Measurements from ENCODE around the gene BLVRB.
A peak's percentile ranks its signal among the peaks of the same experiment; 100 is the strongest.
"Not testable (repeated sequence)": the region's sequence is repeated elsewhere in the genome, so short reads cannot be mapped to it uniquely, and the experiment has no call there.

The BLVRB gene

GRCh38 chr19:40421993-40422747, 43.4 kb downstream of the BLVRB start:
- DNase-seq, result no peak

DNA sequence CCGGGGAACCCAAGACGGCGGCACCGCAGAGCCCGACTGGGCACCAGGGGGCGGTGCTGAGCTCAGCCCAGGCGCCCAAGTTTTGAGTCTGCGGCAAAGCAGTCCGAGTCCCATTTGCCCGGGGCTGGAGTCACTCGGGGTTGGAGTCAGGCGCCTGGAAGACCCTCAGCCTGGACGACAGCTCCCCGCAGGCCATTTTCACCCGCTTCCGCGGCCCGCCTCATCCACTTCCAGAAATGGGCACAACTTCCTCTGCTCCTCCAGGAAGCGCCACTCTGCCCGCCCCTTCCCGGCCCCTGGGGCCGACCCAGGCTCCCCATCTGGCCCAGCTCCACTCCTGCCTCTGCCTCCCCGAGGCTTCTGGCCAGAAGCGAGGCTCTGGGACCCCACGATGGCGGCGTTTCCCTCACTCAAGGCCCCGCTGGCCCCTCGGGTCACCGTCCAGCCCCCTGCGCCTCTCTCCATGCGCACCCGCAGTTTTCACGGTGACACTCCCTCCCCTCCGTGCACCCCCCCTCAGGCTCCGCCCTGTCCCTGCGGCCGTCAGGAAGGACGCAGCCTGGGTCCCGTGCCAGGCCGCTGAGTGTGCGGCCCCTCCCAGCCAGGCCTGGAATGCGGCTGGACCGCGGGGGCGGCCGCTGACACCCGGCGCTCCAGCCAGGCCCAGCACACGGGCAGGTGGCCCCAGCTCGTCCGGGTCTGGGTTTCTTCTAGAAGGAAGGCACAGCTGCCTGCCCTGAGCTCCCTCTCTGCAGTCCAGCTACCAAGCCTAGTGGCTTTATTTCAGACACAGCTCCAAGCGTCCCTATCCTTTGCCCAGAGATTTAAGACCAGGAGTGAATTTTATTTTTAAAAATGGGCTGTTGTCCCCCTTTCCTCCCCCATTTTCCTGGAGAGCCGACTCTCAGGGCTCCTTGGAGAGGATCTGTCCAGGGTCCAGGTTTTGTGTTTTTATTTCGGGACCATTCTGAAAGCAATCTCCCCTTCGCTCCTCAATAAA, 44.5 kb downstream of the BLVRB start:
- DNase-seq, result peak; percentile 67

DNA sequence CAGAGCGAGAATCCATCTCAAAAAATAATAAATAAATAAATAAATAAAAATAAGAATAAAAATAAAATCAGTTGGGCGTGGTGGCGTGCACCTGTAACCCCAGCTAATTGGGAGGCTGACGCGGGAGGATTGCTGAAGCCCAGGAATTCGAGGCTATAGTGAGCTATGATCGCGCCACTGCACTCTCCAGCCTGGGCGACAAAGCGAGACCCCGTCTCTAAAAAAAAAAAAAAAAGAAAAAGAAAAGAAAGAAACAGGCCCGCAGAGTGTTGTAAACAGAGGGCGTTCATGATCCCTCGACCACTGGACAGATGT, 45.1 kb downstream of the BLVRB start:
- DNase-seq, result no peak

DNA sequence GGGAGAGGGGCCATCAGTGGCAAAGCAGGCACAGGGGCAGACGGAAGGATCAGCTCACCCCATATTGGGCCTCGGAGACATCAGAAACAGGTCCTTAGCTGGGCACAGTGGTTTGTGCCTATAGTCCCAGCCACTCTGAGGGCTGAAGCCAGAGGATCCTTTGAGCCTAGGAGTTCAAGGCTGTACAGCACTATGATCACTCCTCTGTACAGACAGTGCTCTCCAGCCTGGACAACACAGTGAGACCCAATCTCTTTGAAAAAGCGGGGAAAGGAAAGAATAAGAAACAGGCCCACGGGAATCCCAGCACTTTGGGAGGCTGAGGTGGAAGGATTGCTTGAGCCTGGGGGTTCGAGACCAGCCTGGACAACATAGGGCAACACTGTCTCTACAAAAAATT, 45.8 kb downstream of the BLVRB start:
- DNase-seq, result no peak

- DNase-seq, result no peak
Measured at GRCh38 chr19:40419066-40419612, 46.4 kb downstream of the BLVRB start.

DNA sequence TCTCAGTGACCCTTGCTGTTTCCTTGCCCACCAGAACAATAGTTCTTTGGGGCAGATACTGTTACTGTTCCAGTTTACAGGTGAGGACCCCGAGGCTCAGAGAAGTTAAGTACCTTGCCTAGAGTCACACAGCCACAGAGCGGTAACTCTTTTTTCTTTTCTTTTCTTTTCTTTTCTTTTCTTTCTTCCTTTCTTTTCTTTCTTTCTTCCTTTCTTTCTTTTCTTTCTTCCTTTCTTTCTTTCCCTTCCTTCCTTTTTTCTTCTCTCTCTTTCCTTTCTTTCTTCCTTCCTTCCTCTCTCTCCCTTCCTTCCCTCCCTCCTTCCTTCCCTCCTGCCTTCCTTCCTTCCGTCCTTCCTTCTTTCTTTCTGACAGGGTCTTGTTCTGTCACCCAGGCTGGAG, 47.5 kb downstream of the BLVRB start:
- DNase-seq, result no peak

- DNase-seq, result no peak
Measured at GRCh38 chr19:40417643-40417981, 47.9 kb downstream of the BLVRB start.

- no peak for DNase-seq
Measured at GRCh38 chr19:40416918-40417642, 48.5 kb downstream of the BLVRB start.

- DNase-seq, result no peak
Measured at GRCh38 chr19:40415768-40416167, 49.8 kb downstream of the BLVRB start.

GRCh38 chr19:40414542-40415535, 50.7 kb downstream of the BLVRB start:
- DNase-seq, result no peak

GRCh38 chr19:40413291-40413845, 52.2 kb downstream of the BLVRB start, which contains the start of gene PRX:
TSS of gene PRX (minus strand) at chr19:40413378. CDS start at chr19:40407932, 5,446 bp downstream.
- DNase-seq, result no peak

- no peak for DNase-seq
Measured at GRCh38 chr19:40412866-40413265, 52.7 kb downstream of the BLVRB start.

DNA sequence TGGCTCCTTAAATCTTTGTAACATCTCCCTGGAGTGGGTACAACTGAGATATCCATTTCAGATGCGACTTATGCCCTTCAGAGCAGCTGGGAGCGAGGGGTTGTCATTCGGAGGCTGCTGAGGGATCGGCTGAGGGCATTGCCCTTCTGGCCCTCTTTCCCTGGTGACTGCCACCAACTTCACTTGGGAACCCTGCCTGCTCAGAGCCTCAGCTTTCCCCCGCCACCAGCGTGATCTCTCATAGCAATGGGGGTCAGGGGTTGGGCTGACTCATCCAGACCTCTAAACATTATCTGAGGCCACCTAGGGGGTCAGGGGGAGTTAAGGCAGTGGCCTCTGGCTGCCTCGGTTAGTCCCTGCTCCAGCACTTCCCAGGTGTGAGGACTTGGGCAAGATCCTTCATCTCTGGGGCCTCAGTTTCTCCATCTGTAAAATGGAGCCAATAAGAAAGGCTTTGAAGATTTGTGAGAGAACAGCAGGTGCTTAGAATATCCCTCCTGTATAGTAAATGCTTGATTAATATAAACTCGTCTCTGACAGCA, 53.5 kb downstream of the BLVRB start:
- DNase-seq, result no peak

- DNase-seq, result no peak
Measured at GRCh38 chr19:40411125-40411842, 54.3 kb downstream of the BLVRB start.

DNA sequence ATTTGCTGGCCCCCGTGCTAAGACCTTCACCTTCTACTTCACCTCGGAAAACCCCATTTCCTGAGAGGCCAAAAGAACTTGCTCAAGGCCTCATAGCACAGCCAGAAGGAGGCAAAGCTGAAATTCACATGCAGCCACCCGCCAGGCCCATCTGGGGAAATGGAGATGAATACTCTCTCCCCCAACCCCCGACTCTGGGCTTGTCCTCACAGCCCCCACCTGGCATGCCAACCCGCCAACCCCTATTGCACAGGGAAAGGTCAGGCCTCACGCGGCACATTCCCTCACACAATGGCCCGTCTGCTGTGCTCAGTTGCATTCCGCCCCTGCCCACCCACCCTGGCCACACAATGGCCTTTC, 55.5 kb downstream of the BLVRB start:
- no peak for DNase-seq

DNA sequence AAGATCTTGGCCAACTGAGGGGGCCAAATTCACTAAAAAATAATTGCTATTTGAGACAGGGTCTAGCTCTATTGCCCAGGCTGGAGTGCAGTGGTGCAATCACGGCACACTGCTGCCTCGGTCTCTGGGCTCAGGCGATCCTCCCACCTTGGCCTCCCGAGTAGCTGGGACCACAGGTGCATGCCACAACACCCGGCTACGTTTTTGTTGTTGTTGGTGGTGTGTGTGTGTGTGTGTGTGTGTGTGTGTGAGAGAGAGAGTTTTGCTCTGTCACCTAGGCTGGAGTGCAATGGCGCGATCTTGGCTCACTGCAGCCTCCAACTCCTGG, 57.0 kb downstream of the BLVRB start:
- not testable (repeated sequence) for DNase-seq

DNA sequence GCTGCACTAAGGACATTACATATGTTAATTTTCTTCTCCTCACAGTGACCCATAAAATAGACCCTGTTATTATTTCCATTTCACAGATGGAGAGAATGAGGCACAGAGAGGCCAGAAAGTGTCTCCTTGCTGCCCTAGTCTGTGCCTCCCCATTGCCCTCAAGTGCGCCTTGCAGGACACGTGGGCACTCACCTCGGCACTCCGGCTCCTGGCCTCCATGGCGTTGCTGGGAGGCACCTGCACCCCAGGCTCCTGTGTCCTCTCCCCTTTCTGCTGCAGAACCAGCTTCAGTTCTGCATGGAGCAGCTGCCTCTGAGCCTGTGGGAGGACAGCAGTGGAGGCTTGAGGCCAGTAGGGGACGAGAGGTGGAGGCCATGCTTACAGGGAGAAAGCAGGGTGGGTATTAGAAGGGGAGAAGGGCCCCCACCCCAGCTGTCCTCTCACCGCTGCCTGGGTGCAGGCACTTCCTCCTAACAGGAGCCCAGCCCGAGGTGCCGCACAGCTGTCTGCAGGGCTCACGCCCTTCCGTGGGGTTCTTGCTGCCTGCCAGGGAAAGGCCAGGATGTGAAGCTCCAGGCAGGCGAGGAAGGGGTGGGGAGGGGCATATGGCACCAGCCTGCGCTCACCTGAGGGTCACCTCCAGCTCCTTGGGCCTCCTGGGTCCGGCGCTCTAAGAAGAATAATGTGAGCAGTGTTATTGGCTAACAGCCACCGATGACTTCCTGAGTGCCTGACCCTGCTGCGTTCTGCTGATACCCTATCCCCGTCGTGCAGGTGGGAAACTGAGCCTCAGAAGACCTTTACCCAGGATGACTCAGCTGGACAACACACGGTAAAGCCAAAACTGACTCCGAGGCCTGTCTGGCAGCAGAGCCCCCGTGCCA, 57.6 kb downstream of the BLVRB start:
- DNase-seq, result no peak

DNA sequence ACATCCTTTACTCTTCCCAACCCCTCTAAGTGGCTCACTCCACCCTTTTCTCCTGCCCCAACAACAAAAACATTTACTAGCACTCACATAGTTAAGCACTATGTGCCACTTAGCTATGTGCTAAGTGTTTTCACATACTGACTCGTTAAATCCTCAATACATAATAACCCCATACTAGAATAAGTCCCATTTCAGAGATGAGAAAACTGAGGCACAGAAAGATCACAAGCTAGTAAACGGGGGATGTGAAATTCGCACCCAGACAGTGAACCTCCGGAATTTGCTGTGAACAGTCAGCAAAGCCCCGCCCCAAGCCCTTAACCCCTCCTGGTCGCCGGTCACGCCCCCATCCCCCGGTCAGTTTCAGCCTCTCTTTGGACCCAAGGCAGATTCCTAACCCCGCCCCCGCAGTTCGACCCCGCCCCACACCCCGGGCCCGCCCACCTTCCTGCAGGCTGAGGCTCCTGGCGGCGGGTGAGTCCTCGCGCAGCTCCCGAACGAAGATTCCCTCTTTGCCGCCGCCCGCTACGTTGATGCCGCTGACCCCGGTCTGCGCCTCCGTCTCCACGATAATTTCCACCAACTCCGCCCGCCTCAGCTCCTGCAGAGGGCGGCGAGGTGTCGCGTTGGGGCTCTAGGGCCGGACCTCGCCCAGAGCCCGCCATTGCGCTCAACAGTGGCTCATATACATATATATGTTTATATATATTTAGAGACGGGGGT, 62.1 kb downstream of the BLVRB start:
- DNase-seq, result peak; percentile 61

DNA sequence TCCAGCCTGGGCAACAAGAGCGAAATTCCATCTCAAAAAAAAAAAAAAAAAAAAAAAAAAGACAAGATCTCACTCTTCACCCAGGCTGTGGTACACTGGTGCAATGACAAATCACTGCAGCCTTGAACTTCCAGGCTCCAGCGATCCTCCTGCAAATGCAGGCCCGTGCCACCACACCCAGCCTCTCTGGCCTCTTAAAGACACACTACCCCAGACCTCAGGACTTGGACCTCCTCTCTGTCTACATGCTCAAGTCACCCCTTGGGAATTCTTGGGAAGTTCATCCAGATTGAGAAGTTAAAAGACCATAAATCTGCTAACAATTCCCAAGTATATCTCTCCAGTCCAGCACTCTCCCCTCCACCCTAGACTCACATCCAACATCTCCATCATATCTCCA, 65.0 kb downstream of the BLVRB start:
- no peak for DNase-seq

Data from NCI-H526 treated with DMSO at 0.1 percent for 48 hours (cell line).